ENCODE data around the gene TRAK2.
A peak's percentile ranks its signal among the peaks of the same experiment; 100 is the strongest.
"Not testable (repeated sequence)": the region's sequence is repeated elsewhere in the genome, so short reads cannot be mapped to it uniquely, and the experiment has no call there.

Gene TRAK2

DNA sequence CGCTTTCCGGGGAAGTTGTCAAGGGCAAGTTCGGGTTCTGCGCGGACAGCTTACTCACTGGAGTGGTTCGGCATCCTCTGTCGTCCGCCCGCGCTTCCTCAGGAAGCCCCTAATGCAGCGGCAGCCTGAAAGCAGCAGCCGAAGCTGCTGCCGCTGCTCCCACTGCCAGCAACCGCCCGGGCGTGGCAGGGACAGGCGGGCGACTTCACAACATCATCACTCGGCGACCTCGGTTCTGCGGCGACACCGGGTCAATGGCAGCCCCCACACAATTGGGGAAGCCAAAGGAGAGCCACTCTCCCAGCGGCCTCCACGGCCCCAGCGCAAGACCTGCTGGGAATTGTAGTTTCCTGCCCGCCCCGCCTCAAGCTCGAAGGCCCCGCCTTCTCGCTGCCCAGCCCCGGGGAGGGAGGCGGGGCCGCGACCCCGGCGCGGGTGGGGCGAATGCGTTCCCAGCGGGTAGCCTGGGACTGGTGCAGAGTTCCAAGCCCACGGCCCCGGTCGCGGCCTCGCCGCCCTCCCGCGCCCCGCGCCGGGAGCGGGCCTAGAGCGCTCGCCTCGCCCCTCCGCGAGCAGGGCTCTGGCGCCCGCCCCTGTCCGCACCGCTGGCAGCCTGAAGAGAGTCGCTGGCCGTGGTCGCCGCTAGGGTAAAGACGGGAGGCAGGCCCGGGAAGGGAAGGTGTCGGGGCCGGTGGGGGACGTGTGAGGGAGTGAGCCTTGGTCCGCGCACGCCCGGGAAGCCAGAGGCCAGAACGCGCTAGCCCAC lies at the start of gene TRAK2, which contains the start of gene STRADB:
Gene TRAK2 (minus strand): TSS at position 167 of the 766 bp plus-strand sequence. CDS start 30,951 bp downstream, outside the sequence.
Gene STRADB (plus strand): TSS at position 449 of the 766 bp plus-strand sequence. CDS start 3,101 bp downstream, outside the sequence.
- DNase-seq (ENCODE audit: low read depth) = peak; percentile 96

DNA sequence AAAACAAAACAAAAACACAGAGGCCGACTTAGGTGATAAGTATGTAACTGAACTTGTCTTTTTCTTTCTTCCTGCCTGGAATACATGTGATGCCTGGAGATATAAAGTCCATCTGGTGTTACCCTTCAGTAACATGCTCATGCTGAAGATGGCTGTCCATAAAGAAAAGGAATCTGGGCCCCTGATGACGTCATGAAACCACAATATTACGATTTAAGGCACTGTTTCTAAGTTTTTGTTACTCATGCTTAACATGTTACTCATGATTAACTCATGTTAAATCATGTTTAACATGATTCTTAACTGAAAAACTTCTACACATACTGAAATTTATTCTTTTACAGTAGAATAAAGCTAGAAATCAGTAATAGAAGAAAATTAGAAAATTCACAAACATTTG lies 49.3 kb upstream of the TRAK2 start:
- DNase-seq (ENCODE audit: low read depth) = peak; percentile 49

GRCh38 chr2:201496785-201497184 lies 45.5 kb upstream of the TRAK2 start:
- DNase-seq (ENCODE audit: low read depth) = no peak

GRCh38 chr2:201490291-201490690 lies 39.0 kb upstream of the TRAK2 start:
- no peak for DNase-seq (ENCODE audit: low read depth)

DNA sequence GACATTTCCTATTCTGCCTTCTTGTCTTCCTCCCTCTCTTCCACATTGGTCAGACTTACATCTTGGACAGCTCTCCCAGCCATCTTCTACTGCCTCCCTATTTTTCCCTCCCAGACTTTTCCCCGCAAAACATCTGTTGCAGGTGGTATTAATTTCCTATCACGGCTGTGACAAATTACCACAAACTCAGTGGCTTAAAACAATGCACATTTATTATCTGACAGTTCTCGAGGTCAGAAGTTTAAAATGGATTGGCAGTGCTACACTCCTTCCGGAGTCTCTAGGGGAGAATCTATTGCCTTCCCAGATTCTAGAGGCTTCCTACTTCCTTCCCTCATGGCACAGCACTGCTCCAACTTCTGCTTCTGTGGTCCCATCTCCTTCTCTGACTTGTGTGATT lies 33.5 kb upstream of the TRAK2 start:
- DNase-seq (ENCODE audit: low read depth) = peak; percentile 42

- DNase-seq (ENCODE audit: low read depth) = not testable (repeated sequence)
These were observed 32.5 kb upstream of the TRAK2 start for GRCh38 chr2:201483758-201484157.

- peak; percentile 9 for DNase-seq (ENCODE audit: low read depth)
These were observed 32.1 kb upstream of the TRAK2 start for GRCh38 chr2:201483342-201483741.

GRCh38 chr2:201482543-201482942 lies 31.3 kb upstream of the TRAK2 start:
- DNase-seq (ENCODE audit: low read depth) = no peak

DNA sequence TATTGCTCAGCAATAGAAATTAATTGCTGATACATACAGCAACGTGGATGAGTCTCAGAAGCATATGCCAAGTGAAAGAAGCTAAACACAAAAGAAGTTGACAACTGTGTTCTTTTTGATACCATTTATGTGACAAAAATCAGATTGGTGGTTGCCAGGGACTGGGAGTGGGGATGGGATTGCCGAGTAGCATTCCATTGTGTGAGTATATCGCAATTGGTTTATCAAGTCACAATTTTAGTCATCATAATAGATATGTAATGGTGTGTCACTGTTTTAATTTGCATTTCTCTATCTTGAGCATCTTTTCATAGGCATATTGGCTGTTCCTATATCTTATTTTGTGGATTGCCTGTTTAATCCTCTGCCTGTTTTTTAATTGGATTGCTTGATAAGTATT lies 21.2 kb upstream of the TRAK2 start:
- peak; percentile 24 for DNase-seq (ENCODE audit: low read depth)

DNA sequence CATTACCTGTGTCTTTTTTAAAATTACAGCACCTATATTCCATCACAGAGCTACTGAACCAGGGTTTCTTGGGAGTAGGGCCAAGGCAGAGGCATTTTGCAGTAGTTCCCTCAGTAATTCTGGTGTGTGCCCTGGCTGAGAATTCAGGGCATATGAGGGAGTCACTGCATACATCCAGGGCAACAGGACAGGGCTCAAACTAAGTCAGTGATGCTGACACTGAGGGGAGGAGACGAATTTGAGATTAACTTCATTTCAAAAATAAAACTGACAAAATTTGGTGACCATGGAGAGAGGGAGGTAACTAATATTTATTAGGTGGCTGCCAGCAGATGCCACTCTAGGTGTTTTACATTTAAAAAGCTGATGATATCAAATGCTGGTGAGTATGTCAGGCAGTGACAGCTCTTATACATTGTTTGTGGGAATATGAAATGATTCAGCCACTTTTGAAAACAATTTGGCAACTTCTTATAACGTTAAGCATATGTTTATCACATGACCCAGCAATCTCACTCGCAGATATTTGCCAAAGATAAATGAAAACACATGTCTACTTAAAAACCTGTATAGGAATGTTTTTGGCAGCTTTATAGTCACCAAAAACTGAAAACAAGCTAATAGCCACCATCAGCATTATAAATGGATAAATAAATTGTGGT lies 20.6 kb upstream of the TRAK2 start:
- DNase-seq (ENCODE audit: low read depth) = peak; percentile 70

DNA sequence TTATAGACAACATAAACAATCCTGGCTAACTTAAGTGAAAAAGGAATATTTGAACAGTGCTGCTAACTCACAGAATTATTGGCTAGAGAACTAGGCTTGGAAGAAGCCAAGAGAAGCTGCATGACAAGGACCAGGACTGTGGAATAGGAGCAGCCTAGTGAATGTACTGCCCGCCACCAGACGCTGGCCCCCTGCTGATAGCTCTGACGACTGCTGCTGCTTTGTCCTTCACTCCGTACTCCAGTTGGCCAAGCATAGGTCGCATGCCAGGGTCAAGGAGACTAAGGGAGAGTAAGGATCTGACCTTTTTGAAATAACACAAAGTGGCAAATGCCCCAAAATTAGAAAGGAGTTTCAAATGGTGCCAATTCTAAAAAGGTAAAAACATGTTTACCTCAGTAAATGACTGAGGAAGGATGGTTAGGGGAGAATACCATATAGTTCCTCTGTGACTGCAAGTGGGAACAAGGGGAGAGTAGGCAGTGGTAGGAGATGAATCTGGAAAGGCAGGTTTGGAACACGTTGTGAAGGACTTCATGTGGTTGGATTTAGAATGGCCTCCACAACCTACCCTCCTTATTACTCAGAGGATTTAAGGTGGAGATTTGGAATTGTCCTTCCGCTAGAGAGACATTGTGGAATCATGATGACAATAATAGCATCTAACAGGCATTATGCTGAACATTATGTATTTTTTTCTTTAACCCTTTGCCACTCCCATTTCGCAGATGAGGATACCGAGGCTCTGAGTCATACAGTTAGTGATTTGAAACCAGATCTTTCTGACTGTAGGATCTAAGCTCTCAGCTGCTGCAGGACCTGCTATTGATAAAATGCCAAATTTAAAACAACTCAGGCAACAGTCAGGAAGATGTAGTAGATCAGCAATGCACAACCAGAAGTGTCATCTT lies 19.8 kb upstream of the TRAK2 start:
- DNase-seq (ENCODE audit: low read depth) = peak; percentile 63

GRCh38 chr2:201467666-201468065 lies 16.4 kb upstream of the TRAK2 start:
- no peak for DNase-seq (ENCODE audit: low read depth)

DNA sequence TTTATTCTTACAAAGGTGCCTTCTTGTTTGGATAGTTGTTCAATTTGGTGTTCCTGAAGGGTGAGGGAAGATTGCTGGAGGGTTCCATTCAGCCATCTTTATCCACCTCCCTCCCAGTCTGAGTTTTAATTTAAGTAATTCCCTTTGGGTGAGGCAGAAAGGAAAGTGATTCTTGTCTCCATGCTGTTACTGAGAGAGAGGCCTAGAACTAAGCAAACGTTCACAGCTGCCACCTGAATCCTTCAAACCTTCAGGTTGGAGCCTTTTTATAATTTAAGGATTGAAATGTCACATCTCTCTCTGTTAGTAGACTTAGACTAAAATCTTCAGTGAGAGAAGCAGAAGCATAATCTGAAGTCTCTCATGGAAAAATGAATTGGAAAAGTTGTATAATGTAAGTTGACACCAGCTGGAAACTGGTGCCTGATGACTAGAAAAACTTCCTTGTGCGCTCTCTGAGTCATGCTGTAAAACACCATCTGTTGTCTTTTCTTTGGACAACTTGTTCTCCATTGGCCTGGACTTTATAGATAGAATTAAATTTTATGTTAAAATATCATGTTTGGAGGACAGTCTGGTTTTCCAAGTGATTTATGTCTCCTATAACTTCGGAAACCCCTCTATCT lies 14.9 kb upstream of the TRAK2 start:
- peak; percentile 83 for DNase-seq (ENCODE audit: low read depth)

DNA sequence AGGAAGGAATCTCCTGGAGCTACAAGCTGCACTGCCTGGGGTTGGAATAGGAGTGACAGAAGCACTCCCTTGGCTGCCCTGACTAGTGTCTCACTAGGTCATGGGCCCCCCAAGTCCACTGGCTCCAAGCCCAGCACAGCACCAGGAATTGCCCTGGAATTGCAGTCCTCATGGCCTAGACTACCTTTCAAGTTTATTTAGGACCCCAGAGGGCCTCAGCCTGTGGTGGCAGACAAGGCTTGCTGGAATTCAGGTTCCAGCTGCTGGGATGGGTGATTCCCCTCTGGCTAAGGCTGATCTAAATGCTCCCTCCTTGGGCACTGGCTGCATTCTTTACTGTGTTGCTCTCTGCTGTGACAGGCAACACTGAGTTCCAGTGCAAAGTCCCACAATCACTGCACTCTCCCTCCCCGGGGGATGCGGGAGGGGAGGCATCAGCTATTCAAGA lies 14.3 kb upstream of the TRAK2 start:
- peak; percentile 57 for DNase-seq (ENCODE audit: low read depth)

DNA sequence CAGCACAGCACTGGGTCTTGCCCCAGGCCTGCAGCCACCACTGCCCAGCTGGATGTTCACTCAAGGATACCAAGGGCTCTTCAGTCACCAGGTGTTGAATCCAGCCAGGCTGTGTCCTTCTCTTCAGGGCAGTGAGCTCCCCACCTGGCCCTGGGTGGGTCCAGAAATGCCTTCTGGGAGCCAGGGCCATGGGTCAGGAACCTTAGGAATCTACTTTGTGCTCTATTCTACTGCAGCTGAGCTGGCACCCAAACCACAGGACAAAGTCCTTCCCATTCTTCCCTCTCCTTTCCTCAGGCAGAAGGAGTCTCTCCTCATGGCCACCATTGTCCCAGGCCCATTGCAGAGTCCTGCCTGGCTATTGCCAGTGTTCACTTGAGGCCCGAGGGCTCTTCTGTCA lies 13.3 kb upstream of the TRAK2 start:
- no peak for DNase-seq (ENCODE audit: low read depth)

- no peak for DNase-seq (ENCODE audit: low read depth)
These were observed 9.3 kb upstream of the TRAK2 start for GRCh38 chr2:201460532-201460931.

DNA sequence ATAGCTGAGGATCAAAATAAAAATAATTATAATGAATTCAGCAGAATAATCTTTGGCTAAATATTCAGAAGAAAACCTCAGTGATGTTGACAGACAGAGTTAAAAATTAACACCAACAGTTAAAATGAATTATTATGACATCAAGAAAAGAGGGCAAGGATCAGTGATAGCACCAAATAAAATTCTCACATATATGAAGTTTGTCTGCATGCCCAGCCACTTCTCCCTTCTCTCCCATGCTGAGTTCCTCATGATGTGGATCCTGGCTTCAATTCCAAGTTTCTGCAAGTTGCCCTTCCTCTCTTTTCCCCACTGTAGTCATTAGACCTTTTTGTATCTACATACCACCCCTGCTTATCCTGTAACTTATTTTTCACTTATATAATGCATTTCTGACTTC lies 7.1 kb upstream of the TRAK2 start:
- DNase-seq (ENCODE audit: low read depth) = no peak

DNA sequence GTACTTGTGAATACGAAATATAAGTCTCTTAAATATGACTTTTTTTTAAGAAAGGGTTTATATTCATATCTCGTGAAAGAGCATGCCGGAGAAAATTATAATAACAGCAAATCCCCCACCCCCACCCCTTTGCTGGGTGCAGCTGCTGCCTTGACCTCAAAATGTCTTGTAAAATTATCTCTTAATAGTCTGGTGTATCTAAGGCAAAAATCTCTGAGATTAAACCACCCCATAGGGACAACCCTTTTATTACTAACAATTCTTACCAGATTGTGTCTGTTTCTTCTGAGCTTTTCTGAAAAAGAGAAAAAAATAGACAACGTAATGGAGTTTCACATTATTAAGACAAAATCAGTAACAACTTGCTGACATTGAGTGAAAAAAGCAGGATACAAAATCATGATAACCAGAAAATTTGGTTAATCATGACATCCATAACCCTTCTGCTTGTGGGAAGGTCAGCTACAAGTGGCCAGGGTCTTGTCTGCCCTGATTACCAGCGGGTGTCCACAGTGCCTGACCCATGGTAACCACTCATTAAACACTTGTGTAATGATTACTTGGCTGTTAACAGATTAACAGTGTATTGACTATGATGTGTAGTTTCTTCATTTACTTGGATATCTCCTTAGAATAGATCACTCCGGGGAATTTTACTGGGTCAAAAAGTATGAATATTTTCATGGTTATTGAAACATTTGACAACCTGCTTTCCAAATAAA lies 1.8 kb upstream of the TRAK2 start:
- DNase-seq (ENCODE audit: low read depth) = no peak

DNA sequence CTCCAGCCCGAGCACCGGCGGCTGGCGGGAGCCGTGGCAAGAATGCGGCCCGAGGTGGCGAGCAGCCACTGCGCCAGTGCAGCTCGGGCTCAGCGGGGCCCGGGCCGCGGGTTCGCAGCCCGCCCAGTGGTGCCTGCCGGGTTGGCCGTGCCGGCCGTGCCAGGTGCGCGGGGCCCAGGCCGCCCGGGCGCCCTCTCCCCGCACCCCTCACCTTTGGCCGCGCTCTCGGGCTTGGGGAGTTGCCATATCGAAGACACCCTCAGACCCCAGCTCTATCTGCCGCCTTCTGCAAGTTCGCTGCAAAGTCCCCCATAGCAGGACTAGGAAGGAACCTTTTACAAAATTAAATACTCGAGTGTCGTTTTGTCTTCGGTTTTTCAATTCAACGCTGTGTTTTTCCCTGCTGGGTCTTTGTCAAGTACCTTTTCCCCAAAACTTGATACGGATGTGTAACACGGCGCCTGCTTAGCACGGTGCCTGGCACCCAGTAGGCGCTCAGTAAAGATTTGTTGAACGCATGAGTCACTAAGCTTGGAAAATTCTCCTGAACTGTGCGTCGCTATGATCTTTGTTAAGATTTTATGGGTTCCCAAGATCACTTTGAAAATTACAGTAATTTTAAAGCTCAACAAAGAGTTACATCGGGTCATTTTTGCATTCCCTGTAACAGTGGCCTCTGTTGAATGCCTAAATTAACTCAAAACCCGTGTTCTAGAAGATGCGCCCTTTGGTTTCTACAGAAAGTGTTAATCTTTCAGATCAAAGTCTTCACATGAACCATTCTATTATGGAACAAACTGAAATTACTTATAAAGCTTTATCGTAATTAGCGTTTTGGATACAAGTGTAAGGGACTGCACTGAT lies 1.0 kb upstream of the TRAK2 start:
- DNase-seq (ENCODE audit: low read depth) = peak; percentile 39

DNA sequence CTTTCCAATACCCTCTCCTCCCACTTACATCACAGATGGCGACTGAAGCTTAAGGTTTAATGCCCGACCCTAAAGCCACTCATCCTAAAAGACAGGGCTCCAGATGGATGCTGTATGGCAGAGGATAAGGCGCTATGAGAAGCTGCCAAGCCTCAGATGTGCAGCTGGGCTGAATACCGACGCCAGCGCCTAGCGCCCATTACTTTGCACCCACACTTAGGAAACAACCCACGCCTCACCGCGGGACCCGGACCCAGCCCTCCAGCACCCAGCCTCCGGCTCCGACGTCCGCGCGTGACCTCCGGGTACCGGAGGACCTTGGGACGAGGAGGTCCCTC lies 335 bp downstream of the TRAK2 start:
- DNase-seq (ENCODE audit: low read depth) = peak; percentile 60
